ENCODE data around the gene MED9.
A peak's percentile ranks its signal among the peaks of the same experiment; 100 is the strongest.

The MED9 gene

GRCh38 chr17:17518951-17519350 is 42.2 kb downstream of the MED9 start:
- no peak for FAIRE-seq

GRCh38 chr17:17519886-17520285 is 43.1 kb downstream of the MED9 start:
- no peak for FAIRE-seq

DNA sequence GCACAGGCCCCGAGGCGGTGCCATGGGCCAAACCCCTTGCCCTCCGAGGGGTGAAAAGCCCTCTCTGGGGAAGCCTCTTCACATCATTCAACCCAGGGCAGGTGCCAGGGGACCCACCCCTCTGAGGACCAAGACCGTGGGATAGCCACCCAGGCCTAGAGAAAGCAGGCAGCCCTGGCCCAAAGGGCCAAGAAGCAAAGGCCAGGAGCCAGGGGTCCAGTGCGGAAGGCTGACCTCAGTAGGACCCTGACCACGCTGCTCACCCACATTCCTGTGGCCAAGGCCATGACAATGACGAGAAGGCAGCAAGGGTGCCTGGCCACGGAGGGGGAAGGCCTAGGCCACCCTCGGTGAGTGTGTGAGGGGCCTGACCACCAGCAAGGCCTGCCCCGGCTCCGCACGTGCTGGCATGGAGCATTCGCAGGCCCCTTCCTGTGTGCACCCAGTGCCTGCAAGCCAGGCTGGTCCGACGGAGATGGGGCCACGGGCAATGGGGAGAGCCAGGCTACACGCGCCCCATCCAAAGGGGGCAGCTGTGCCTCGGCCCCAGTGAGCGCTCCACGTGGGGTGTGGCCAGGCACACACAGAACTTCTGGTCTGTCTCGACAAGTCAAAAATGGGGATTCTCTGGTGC is 43.9 kb downstream of the MED9 start:
- no peak for FAIRE-seq

GRCh38 chr17:17523001-17523730 is 46.4 kb downstream of the MED9 start:
- FAIRE-seq, result no peak

- no peak for FAIRE-seq
These were observed 47.1 kb downstream of the MED9 start for GRCh38 chr17:17523731-17524490.

DNA sequence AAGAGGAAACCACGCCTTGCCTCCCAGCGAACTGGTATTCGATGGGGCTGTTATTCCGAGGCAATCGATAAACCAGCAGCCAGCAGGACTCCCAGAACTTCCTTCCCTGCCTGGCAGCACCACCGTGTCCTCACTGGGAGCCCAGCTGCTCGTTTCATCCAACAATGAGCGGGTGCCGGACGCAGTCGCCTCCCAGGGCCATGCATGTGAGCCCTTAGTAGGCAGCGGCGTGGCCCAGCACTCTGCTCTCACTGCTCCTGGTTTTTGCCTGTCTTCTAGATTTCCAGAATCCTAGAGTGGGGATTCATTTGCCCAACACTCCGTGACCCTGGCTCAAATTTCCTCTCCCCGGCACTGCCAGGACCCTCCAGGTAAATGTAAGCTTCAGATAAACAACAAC is 48.5 kb downstream of the MED9 start:
- FAIRE-seq, result no peak

- FAIRE-seq, result no peak
These were observed 49.2 kb downstream of the MED9 start for GRCh38 chr17:17525956-17526355.

- no peak for FAIRE-seq
These were observed 49.6 kb downstream of the MED9 start for GRCh38 chr17:17526369-17526768.

- no peak for FAIRE-seq
These were observed 50.7 kb downstream of the MED9 start for GRCh38 chr17:17527534-17527933.

GRCh38 chr17:17527956-17528500 is 51.2 kb downstream of the MED9 start:
- no peak for FAIRE-seq

DNA sequence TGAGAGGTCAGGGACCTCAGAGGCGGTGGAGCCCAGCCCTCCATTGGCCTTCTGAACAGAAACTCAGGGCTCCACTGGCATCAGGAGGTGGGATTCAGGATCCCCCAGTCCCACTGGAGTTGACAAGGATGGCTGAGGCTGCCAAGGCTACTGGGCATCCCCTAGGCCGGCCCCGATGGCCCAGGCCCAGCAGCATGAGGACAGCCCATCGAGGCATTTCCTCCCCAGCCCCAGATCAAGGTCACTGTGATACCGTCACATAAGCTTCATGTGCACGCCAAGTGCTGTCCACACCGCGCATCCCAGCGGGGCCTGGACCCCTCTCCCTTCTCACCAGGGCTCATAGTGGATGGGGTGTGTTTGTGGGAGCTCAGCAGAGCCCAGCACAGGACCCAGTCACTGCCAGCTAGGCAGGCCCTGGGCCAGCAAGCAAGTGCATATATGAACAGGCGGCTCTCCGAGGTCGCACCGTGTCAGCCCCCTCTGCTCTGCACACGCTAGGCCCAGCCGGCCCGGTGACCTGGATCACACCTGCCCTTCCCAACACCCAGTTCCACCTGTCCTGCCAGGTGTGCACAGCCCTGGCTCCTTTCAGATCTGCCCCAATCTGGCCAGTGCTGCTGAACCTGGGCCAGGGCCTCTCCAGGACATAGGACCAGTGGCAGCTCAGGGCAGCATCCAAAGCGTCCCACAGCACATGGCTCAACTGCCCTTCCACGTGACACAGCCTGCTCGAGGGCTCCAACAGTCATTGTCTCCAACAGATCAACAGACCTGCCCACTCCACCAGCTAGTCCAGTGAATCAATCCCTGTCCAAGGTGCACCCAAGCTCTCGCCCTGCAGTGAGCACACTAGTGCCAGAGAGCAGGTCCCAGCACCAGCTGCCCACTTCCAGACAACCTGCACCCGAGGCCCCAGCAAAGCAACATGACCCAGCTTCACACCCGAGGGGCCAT is 52.2 kb downstream of the MED9 start:
- FAIRE-seq, result no peak

- FAIRE-seq, result peak; percentile 6
These were observed 54.4 kb downstream of the MED9 start for GRCh38 chr17:17531156-17531555.

DNA sequence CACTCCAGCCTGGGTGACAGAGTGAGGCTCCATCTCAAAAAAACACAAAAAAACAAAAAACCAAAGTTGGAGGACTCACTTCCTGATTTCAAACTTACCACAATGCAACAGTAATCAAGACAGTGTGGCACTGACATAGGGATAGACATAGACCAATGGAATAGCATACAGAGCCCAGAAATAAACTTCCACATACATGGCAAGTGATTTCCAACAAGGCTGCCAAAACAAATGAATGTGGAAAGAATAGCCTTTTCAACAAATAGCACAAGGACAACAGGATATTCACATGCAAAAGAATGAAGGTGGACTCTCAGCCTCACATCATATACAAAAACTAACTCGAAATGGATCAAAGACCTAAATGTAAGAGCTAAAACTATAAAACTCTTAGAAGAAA is 56.2 kb downstream of the MED9 start:
- no peak for FAIRE-seq

DNA sequence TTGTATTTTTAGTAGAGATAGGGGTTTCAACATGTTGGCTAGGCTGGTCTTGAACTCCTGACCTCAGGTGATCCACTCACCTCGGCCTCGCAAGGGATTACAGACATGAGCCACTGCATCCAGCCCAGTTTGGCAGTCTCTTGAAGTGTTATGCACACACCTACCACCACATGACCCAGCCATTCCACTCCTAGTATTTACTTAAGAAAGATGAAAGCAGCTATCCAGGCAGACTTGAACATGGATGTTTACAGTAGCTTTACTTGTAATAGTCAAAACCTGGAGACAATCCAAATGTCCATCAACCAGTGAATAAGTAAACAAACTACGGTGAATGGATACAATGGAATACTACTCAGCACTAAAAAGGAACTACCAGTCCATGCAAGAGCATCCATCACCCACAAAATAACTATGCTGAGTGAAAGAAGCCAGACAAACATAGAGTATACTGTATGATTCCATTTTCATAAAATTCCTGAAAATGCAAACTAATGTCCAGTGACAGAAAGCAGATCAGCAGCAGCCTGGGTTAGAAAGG is 57.2 kb downstream of the MED9 start:
- no peak for FAIRE-seq

DNA sequence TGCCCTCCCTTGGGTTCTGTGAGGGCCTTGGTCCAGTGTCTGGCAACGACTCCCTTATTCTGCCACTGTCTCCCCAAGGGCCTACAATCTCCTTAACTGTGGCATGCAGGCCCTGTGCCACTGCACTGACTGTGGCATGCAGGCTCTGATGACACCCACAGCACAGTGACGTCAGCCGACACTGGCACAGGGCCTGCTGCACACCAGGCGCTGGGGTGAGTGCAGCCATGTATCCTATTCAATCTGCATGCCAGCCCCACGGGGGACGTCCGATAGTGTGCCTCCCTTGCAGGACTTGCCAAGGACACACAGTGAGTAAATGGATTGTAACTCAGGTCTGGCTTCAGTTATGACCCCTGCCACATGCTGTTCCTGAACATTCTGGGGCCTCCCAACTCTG is 59.2 kb downstream of the MED9 start:
- no peak for FAIRE-seq

- no peak for FAIRE-seq
These were observed 59.9 kb downstream of the MED9 start for GRCh38 chr17:17536702-17537101.

- FAIRE-seq, result no peak
These were observed 60.7 kb downstream of the MED9 start for GRCh38 chr17:17537311-17538099.

- FAIRE-seq, result no peak
These were observed 61.9 kb downstream of the MED9 start for GRCh38 chr17:17538417-17539391.

DNA sequence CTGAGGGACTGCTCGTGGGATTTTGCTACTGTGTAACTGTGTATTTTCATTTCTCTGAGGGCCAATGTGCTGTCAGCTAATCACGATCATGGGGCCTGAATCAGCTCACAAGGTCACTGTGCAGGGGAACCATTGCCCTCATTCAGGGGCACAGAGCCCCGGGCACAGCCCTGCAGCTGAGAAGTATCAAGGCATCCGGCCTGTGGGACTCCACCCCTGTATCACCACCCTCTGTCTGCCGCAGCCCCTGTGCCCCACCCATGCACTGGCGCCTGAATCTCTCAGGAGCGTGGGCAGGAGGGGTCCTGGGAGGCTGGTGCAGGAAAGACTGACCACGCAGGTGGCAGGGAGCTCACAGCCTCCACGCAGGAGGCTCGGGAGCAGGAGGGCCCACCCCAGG is 62.8 kb downstream of the MED9 start:
- FAIRE-seq, result no peak

- FAIRE-seq, result no peak
These were observed 63.6 kb downstream of the MED9 start for GRCh38 chr17:17540278-17540906.
